Pancreas (tissue), 10 donors: ENCODE measurements around the gene PITPNM3. TPM values are rescaled to one million over a fixed set of nuclear protein-coding genes. Genes with fewer than 3 reads are reported as not detected.
A peak's percentile ranks its signal among the peaks of the same experiment; 100 is the strongest.
"Not testable (repeated sequence)": the region's sequence is repeated elsewhere in the genome, so short reads cannot be mapped to it uniquely, and the experiment has no call there.

Experiments
- ATAC-seq, 4 donors: fragments of 200-7000 bp; cut with Tn5 transposase; one replicate each; pipeline versions ENCODE4 v1.8.0 to v1.9.1; 2020; ENCODE audit warnings: mild to moderate bottlenecking in 4 of 4, moderate library complexity in 4 of 4
- DNase-seq, 6 donors: peaks; one replicate each; pipeline ENCODE4 v3.0.0-alpha.2; 2020
- FAIRE-seq: peaks from 2 replicates; lab custom pipeline; 2012; peaks lifted over from hg19 to GRCh38; lab: Jason Lieb, UNC
- H3K27ac ChIP-seq, 4 donors: fragments of 200-600 bp; sonication (generic); 1 replicate in 3 of 4; 2 replicates in 1 of 4; pipeline versions ENCODE4 v1.5.0 to v1.8.0; 2020
- H3K27me3 ChIP-seq, 4 donors: fragments of 200-600 bp; one replicate each; pipeline ENCODE4 v1.8.0; 2021
- H3K36me3 ChIP-seq, 3 donors: fragments of 200-600 bp; sonication (generic) in 1 of 3; one replicate each; pipeline versions ENCODE4 v1.5.0 to v1.8.0; 2020 to 2021
- H3K4me1 ChIP-seq, 3 donors: fragments of 200-600 bp; one replicate each; pipeline ENCODE4 v1.8.0; 2021
- H3K4me3 ChIP-seq, 4 donors: fragments of 200-600 bp; sonication (generic) in 2 of 4; one replicate each; pipeline versions ENCODE4 v1.5.0 to v1.8.0; 2020 to 2021
- H3K9me3 ChIP-seq, 4 donors: fragments of 200-600 bp; one replicate each; pipeline ENCODE4 v1.8.0; 2021
- WGBS, 2 donors: extraction: QIAGEN DNeasy Blood & Tissue Kit; methylation state at CpG; one replicate each; pipeline ENCODE4 v1.1.7; 2013; 5-methylcytosine and 5-hydroxymethylcytosine counted together
- intact Hi-C, 3 donors: fragments of 100-400 bp; cut with DNase I; formaldehyde crosslinking; loops; one replicate each; pipeline versions ENCODE4 v1.11.1 to v1.14.2; 2022
- polyA plus RNA-seq, 2 donors: library from polyadenylated mRNA; stranded (reverse); fragments of 200-250 nt; gene quantifications; one replicate each; pipeline ENCODE4 v1.2.3, GENCODE V29; 2013
- total RNA-seq, 6 donors: library from RNA; stranded (reverse); fragmentation: NEBNext Ultra II Directional in 4 of 6; extraction: Animal tissue kit (Norgen Biotek cat#: 25700) in 4 of 6; gene quantifications; one replicate each; pipeline versions ENCODE4 v1.2.1 to v1.2.4, GENCODE V29; 2021 to 2023
- TF ChIP-seq, protein P1 (sequence below), 4 donors: fragments of 200-600 bp; sonication (generic) in 3 of 4; IDR thresholded peaks; one replicate each; pipeline versions ENCODE4 v1.5.0 to v1.8.0; 2021; ENCODE audit warnings: antibody characterized with exemption in 4 of 4
- donor health status: healthy with polysubstance abuse.
- donor health status: DM: no; HTN: no; CAD: no; lungs with moderate emphysema.
- donor health status: DM: no; HTN: no; CAD: no.
- donor health status: control.
- donor health status: control.
- donor health status: Bipolar disorder and iron deficiency.
- donor health status: DM: yes; HTN: yes; CAD: no.
- donor health status: DM: no; HTN: no; CAD: no.
- donor health status: DM: no; HTN: no; CAD: no.
- donor health status: DM: yes; HTN: yes; CAD: no.

Gene PITPNM3
- total and polyA plus RNA-seq, 8 donors = 0.67 to 5.1 (median 2.5) TPM

DNA sequence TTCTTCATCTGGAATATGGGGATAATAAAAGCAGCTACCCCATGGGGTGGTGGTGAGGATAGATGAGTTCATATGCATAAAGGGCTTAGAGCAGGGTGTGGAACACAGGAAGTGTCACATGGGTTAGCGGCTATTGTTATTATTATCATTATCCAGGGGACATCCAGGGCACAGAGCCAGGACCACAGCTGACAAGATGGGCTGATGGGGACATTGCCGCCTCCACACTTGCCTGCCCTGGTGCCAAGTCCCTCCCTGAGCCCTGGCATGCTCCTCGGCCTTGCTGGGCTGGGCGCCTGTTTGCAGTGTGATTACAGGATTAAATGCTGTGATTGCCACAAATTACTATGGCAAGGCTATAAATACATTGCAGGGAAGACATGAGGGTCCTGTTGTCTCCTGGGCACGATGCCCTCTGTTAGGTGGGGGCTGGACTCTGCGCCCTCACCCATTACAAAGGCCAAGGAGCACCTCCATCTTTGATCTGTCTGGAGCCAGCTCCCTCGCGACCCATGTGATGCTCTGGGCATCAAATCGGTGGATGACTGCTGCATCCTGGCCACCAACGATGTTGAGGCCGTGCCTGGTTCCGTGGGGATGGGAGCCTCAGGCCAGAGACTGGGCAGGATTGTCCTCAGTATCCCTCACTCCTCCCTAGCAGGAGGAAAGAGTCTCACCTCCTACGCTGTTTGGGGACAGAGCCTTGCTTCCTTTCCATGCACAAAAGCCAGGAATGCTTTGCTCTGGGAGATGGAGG lies 68.9 kb downstream of the PITPNM3 start:
- WGBS, 2 donors = 64 to 75% methylated on average over 13 of the region's 13 CpGs
- TF ChIP-seq, protein P1, sequence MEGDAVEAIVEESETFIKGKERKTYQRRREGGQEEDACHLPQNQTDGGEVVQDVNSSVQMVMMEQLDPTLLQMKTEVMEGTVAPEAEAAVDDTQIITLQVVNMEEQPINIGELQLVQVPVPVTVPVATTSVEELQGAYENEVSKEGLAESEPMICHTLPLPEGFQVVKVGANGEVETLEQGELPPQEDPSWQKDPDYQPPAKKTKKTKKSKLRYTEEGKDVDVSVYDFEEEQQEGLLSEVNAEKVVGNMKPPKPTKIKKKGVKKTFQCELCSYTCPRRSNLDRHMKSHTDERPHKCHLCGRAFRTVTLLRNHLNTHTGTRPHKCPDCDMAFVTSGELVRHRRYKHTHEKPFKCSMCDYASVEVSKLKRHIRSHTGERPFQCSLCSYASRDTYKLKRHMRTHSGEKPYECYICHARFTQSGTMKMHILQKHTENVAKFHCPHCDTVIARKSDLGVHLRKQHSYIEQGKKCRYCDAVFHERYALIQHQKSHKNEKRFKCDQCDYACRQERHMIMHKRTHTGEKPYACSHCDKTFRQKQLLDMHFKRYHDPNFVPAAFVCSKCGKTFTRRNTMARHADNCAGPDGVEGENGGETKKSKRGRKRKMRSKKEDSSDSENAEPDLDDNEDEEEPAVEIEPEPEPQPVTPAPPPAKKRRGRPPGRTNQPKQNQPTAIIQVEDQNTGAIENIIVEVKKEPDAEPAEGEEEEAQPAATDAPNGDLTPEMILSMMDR (IDR thresholded peaks at IDR 0.05) = no peak
- no peaks in the 10 kb centered on the region for H3K36me3 ChIP-seq
- ATAC-seq (no peak), DNase-seq (peak in 1 of 6 donors; percentile 24), FAIRE-seq (no peak)
- intact Hi-C loops = no loop called here
- no peaks in the 10 kb centered on the region for H3K9me3 ChIP-seq
- no peak overlapping the region for H3K4me3 ChIP-seq
- H3K4me1 ChIP-seq = no peaks in the 10 kb centered on the region
- no peaks in the 10 kb centered on the region for H3K27me3 ChIP-seq
- H3K27ac ChIP-seq = no peak overlapping the region

DNA sequence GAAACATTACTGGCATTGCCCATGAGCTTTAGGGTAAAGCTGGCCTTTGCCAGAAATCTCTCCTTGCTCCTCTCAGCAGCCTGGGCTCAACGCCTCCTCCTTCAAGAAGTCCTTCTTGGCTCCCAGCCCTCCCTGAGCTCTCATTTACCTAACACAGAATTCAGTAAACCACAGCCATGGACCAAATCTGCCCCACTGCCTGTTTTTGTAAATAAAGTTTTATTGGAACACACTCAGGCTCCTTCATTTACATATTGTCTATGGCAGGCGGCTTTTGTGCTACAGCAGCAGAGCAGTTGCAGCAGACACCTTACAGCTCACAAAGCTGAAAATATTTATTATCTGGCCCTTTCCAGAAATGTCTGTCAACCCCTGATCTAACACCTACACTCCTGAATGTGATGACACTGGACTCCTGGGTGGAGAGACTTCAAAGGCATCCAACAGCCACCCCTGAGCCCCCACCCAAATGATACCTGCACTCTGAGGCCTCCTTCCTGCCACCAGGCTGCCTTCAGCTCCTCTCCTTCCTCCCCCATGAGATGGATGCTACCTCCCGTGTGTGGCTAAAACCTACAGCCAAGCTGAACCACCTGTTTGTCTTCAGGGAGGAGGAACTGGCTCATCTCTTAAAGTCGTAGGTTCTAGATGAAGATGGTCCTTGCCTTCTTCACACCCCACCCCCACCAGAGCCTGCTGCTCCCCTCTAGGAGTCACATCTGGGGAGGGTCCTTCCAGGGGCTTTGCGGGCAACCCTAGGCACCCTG lies 70.5 kb downstream of the PITPNM3 start:
- TF ChIP-seq, protein P1 (IDR thresholded peaks at IDR 0.05) = no peak
- Histone ChIP-seq H3K4me1 (no peaks in the 10 kb centered on the region), H3K9me3 (no peaks in the 10 kb centered on the region), H3K4me3 (no peak overlapping the region), H3K36me3 (no peaks in the 10 kb centered on the region), H3K27me3 (no peaks in the 10 kb centered on the region), H3K27ac (no peak overlapping the region)
- intact Hi-C loops = no loop called here
- WGBS, 2 donors = 82 to 85% methylated on average over 5 of the region's 5 CpGs
- DNase-seq (no peak), ATAC-seq (no peak), FAIRE-seq (no peak)

DNA sequence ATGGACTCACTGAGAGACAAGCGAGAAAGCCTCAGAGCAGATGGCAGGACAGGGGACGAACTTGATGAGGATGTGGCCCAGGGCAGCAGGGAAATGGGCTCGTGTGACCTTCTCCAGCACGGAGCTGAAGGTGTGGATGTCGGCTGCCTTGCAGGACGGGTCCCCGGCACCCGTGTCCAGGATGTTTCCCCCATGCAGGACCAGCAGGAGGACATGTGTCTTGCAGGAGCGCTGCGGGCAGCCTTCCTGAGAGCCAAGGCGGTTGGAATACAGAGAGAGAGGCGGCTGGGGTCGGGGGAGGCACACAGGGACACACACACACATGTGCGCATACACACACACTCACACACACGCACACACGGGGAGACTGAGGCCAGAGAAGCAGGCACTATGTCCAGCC lies 72.8 kb downstream of the PITPNM3 start:
- no peaks in the 10 kb centered on the region for H3K27me3 ChIP-seq
- H3K4me1 ChIP-seq = no peaks in the 10 kb centered on the region
- WGBS, 2 donors = 78 to 88% methylated on average over 16 of the region's 16 CpGs
- ATAC-seq (no peak), DNase-seq (no peak), FAIRE-seq (no peak)
- TF ChIP-seq, protein P1 (IDR thresholded peaks at IDR 0.05) = no peak
- H3K4me3 ChIP-seq = no peak overlapping the region
- no peak overlapping the region for H3K27ac ChIP-seq
- intact Hi-C loops = no loop called here
- H3K36me3 ChIP-seq = no peaks in the 10 kb centered on the region
- H3K9me3 ChIP-seq = no peaks in the 10 kb centered on the region

DNA sequence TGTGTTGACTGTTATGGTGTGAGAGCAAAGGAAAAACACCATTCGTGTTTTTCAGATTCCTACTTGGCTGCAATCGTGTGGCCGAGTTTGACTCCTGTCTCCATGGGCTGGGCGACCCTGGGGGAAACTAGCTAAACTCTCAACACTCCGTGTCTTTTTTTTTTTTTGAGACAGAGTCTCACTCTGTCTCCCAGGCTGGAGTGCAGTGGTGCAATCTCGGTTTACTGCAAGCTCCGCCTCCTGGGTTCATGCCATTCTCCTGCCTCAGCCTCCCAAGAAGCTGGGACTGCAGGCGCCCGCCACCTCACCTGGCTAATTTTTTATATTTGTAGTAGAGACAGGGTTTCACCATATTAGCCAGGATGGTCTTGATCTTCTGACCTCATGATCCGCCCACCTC lies 73.6 kb downstream of the PITPNM3 start:
- WGBS, 2 donors = 79 to 80% methylated on average over 10 of the region's 10 CpGs
- FAIRE-seq, ATAC-seq, H3K4me1 ChIP-seq, intact Hi-C loops, H3K27ac ChIP-seq, H3K36me3 ChIP-seq, H3K4me3 ChIP-seq, DNase-seq, H3K27me3 ChIP-seq, H3K9me3 ChIP-seq: not testable (repeated sequence)

DNA sequence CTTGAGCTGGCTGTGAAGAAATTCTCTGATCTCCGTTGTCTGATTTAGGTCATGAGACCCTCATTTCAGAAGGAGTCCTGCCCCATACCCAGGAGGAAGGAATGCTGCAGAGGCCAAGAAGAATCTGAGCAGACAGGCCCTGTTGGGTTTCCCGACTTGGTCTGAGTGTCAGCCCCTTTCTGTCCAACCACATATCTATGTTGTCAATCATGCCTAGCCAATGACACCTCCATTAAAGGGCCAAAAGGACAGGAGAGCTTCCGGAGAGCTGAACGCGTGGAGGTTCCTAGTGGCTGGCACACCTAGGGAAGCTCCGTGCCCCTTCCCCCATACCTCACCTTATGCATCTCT lies 74.3 kb downstream of the PITPNM3 start:
- no peaks in the 10 kb centered on the region for H3K36me3 ChIP-seq
- DNase-seq (no peak), ATAC-seq (no peak), FAIRE-seq (no peak)
- TF ChIP-seq, protein P1 (IDR thresholded peaks at IDR 0.05) = no peak
- intact Hi-C loops = no loop called here
- WGBS, 2 donors = 79 to 87% methylated on average over 6 of the region's 6 CpGs
- no peaks in the 10 kb centered on the region for H3K4me1 ChIP-seq
- no peak overlapping the region for H3K27ac ChIP-seq
- no peak overlapping the region for H3K4me3 ChIP-seq
- H3K27me3 ChIP-seq = no peaks in the 10 kb centered on the region
- H3K9me3 ChIP-seq = no peaks in the 10 kb centered on the region
